GM19351 (cell line): Measurements from ENCODE around the gene BAIAP3.
"Not testable (repeated sequence)": the region's sequence is repeated elsewhere in the genome, so short reads cannot be mapped to it uniquely, and the experiment has no call there.

Experiments
- ATAC-seq: cut with Tn5 transposase; IDR thresholded peaks from one replicate; pipeline ENCODE4 v1.9.1; 2021; ENCODE audit warnings: mild to moderate bottlenecking, moderate library complexity; ENCODE audit not compliant: unreplicated experiment

The BAIAP3 gene

DNA sequence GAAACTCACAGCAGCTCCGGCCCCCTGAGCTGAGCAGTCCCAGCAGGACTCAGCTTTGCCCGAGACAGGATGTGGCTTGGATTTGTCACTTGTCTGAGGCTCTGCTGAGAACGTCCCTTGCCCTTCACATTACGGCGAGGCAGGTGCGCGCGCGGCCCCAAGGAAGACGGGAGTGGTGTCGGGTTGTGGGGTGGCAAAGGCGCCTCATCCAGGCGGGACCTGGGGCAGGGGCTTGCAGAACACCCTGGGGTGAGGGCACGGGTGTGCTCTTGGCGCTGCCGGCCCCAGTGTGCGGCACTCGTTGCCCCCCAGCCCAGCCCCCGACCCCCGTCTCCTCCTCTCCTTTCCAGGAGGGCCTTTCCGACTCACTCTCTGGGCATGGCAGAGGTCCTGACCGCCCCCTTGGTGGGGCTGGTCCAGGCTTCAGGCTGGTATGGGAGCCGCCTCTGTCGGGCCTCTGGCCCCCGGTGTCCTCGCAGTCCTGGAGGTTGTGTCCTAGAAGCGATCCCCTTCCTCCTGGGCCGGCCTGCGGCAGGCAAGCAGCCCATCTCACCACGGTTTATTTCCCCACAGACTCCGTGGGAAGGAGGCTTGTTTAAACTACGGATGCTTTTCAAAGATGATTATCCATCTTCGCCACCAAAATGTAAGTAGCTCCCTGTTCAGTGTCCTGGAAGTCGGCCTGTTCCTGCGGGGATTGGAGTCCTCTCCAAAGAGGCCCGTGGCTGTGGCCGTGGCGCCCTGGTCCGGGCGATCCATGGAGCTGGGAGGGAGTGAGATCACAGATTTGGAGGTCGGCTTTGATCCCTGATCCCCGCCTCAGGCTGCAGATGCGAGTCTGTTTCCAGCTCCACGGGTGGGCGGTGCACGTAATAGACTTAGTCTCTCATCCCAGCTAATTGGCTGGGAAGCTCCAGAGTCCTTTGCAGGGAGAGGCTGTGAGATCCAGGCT is 18.1 kb upstream of the BAIAP3 start:
- no peak for ATAC-seq

DNA sequence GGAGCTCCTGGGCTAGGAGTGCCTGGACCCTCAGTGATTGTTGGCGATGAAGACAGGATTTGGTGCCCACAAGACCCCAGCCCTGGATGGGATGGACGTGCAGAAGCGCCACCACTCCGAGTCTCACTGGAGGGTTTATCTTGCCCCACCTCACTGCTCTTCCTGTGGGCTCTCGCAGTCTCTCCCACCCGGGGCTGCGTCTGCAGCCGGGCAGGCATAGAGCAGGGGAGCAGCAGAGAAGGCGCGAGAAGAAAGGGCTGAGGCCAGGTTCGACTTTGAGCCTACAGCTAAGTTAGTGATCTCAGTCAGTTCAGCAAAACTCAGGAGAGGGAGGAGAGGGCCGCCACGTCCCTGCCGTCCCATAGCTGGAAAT is 17.4 kb upstream of the BAIAP3 start:
- ATAC-seq: no peak

DNA sequence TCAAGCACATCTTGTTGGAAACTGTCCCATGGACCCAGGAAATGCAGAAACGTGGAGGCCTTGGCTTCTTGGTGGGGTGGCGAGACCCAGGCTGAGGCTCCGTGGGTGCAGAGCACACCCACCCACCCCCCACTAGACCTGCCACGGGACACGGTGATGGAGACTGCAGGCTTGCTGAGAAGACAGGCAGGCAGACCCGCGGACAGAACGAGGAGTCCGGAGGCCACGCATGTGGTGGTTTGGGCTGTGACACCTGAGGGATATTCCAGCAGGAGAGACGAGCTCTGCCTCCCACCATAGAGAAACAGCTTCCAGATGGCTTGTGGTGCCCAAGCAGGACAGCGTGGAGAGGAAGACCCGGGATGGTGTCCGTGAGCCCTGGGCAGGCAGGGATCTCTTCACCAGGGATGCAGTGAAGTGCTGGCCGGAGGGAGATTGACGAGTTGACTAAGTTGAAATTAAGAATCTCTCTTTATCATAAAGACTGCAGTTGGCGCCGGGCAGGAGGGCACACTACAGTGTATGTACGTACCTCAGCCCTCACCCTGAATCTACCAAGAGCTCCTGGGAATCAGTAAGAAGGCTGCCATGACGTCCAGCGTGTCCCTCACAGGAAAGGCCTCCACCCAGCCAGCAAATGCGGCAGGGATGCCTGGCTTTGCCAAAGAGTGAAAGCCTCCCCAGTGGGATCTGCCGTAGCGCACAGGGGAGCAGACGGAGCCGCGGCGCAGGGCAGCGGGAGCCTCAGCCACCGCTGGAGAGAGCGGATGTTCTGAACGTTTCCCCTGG is 15.8 kb upstream of the BAIAP3 start:
- ATAC-seq: no peak

DNA sequence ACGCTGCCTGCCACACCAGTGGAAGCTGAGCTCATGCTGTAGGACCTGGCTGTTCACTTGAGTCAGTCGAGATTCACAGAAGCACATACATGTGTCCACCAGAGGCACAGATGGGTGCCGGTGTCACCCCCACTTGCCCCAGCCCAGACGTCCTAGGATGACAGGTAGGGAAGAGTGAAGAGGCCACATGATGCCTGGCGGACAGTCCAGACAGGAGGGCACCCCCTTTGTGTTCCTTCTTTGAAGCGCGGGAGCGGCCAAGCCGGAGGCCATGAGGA is 15.2 kb upstream of the BAIAP3 start:
- ATAC-seq: no peak

DNA sequence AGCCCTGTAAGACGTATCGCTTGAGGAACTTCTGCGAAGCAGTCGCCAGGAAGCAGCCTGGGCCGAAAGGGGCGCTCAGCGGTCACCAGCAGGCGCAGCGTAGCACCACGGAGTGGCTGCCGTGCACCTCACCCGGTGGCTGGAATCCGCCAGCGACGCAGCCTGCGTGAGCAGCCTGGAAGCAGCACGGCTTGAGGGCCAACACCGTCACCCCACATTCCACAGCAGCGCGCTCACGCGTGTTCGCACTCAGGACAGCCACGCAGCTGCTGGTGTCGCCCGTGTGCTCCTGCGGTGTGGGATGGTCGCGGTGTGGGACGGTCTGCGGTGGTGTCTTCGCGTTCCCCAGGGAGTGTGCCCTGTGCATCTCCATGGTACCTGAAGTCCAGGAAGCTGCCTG is 14.4 kb upstream of the BAIAP3 start:
- no peak for ATAC-seq

DNA sequence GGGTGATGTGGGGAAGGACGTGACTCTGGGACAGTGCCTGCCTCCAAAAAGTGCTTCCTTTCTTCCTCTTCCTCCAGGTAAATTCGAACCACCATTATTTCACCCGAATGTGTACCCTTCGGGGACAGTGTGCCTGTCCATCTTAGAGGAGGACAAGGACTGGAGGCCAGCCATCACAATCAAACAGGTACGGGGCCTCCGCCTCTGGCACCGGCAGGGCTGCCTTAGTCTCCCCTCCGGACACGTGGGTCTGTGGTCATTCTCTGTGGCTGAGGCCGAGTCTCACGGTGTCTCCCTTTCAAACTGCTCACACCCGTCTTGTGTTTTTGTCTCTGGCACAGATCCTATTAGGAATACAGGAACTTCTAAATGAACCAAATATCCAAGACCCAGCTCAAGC is 13.3 kb upstream of the BAIAP3 start:
- no peak for ATAC-seq

DNA sequence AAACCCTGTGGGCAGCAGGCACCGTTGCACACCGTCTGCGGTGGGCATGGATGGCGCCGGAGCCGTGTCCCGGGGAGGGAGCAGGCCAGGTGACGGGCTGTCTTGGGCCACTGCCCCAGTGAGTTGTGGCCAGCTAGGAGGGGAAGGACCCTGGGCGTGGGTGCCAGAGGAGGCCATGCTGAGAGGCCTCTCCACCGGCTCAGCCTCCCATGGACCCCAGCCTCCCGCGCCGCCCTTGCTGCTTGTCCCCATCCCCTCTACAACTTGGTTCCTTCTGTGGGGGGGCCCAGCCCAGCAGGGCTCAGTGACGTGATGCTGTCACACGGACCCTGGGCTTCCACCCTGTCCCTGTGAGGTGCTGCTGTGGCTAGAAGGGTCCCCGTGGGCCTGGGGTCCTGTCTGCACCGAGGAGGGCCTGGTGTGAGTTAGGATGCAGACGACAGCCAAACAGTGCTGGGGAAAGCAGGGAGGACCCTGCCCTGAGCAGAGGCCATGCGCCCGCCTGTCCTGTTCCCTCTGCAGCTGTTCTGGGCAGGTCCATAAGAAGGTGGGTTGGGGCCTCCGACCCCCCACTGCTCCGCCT is 12.7 kb upstream of the BAIAP3 start:
- ATAC-seq: no peak

DNA sequence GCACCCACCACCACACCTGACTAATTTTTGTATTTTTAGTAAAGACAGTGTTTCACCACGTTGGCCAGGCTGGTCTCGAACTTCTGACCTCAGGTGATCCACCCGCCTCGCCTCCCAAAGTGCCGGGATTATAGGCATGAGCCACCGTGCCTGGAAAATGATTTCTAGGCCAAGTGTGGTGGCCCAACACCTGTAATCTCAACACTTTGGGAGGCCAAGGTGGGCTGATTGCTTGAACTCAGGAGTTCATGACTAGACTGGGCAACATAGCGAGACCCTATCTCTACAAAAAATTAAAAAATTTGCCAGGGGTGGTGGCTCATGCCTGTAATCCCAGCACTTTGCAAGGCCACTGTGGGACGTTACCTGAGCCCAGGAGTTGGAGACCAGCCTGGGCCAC is 11.0 kb upstream of the BAIAP3 start:
- no peak for ATAC-seq

DNA sequence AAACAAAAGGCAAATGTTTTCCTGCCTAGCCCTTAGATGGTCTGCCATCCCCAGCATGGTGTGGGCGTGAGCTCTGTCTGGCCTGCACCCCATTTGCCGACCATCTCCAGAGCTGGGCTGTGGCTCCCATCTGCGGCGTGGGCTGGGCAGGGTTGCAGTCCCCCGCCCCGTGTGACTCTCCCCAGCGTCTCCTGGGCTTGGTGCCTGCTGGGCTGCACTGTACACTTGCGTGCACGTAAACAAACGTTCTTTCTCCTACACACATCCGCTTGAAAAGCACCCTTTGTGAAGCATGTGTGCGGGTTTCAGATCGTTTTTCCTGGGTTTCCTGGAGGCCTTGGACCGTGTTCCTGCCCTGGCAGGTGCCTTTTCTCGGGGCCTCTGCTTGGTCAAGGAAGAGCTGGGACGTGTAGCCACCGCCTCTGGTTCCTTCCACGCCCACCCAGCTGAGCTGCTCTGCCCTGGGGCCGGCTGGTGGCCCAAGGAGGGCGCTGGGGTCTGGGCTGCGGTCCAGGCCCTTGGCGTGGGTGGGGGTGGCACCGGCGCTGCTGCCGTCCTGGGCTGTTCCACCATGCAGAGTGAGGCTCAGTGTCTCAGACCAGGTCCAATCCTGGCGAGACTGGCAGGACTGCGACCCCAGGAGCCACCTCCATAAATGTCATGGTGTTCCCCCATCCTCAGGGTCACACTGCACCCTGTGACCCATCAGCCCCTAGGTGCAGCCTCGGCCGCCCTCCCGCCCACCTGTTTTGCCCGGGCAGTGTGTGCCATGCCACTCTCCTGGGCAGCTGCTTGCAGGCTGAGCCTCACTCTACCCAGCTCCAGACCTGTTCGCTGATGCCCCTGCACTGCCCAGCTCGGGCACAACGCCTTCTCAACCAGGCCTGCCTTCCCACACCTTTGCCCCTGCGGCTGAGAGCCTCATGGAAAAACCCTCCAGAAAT is 9.9 kb upstream of the BAIAP3 start:
- no peak for ATAC-seq

DNA sequence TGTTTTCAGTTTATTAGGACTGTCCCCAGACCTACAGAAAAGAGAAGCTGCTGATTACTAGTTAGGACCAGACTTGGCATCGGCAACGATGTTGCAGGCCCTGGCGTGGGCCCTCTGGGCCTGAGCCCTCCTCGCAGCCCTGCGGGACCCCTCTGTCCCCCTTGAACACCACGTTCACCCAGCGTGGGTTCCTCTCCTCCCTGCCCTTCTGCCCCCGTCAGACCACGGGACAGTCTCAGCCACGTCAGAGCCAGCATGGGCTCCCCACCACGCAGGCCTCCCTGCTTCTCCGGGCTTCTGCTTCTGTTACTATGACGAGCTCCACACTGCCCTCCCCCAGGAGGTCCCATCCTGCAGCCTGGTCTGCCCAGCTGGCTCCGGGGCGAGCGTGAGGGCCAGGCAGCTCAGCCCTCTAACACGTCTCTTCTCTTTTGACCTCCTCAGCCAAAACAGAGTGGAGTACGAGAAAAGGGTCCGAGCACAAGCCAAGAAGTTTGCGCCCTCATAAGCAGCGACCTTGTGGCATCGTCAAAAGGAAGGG is 9.1 kb upstream of the BAIAP3 start:
- ATAC-seq: no peak

DNA sequence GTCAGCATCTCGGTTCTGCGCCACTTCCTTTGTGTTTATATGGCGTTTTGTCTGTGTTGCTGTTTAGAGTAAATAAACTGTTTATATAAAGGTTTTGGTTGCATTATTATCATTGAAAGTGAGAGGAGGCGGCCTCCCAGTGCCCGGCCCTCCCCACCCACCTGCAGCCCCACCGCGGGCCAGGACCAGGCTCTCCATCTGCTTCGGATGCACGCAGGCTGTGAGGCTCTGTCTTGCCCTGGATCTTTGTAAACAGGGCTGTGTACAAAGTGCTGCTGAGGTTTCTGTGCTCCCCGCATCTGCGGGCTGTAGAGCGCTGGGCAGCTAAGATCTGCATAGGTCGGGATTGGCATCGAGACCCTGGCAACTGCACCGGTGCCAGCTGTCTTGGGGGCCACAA is 8.2 kb upstream of the BAIAP3 start:
- no peak for ATAC-seq

DNA sequence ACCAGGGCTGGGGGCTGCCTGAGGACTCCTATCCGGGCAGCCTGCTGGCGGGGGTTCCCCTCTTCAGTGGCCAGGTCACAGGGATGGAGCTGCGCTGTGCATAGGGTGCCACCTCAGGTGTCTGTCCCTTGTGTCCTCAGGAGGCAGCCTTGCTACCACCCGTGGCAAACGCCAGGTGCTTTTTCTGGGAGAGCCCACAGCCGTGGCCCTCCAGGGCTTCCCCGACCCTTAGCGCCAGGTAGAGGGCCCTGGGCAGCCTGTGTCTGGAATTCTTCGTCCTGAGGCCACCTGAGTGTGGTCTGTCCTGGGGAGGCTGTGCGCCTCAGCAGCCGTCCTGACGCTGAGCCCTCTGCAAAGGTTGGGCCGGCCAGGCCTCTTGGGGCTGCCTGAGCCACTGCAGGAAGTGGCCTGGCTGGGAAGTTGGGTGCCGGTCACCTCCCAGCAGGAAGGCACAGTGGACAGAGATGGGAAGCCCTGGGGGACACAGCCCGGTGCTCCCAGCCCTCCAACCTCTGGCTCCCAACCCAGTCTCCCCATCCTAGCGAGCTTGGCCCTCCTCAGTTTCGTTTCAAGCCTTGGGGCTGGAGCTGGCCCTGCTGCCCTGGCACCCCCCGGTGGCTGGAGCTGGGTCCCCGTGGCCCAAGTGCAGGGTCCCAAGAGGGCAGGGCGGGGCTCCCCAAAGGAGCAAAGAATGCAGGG is 7.6 kb upstream of the BAIAP3 start:
- ATAC-seq: no peak

DNA sequence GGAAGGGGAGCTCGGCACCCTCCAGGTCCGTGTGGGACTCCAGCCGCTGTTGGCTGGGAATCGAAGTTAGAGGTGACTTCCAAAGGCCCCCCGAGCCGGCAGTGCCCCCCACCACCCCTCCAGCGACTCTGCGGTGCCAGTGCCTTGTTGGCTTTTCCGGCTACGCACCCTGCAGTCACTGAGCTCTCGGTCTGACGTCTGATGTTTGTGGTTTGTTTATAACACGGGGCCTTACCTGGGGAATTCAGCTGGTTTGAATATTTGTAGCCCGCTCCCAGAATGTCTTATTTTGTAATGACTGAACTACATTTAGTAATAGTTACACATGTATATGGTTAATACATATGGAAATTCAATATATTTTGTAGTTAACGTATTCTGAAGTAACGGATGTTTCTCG is 7.1 kb upstream of the BAIAP3 start:
- no peak for ATAC-seq

DNA sequence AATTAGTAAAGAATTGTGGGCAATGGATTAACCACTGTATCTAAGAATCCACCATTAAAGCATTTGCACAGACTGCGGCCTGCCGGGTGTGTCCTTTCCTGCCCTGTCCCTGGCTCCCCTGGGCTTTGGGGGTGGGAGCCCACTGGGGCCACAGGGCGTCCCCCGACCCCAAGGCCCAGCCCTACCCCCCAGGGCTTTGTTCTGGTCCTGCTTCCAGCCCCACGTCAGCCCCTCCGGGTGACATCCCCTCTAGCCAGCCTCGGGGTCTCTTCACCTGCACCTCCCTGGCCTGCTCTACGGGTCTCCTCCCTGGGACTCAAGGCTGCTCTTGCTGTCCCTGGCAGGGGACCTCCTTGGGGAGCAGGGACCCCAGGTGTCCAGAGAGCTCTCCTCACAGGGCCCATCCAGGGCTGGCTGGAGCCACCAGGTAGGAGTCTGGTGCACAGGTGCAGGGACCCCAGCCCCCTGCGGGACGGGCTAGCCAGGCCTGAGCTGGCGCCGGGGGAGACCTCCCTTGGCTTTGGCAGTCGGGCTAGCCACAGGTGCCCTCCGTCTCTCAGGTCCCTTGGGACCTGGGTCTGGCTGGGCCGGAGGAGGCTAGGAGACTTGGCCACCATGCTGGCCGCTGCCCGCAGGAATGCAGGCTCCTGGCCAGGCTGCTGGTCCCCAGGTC is 6.4 kb upstream of the BAIAP3 start:
- no peak for ATAC-seq

DNA sequence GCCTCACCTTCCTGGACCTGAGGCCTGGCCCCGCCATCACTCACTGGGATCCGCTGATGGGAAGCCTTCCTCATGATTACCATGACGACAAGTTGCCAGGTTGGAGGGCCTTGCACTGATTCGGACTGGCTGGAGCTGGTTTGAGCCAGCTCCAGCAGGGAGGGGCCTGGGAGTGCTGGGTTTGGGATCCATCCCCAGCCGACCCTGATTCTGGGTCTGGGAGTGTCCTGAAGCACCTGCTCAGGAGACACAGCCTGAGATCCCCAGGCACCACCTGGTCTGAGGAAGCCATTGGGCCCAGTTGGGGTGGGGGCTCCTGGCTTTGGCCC is 5.9 kb upstream of the BAIAP3 start:
- no peak for ATAC-seq

DNA sequence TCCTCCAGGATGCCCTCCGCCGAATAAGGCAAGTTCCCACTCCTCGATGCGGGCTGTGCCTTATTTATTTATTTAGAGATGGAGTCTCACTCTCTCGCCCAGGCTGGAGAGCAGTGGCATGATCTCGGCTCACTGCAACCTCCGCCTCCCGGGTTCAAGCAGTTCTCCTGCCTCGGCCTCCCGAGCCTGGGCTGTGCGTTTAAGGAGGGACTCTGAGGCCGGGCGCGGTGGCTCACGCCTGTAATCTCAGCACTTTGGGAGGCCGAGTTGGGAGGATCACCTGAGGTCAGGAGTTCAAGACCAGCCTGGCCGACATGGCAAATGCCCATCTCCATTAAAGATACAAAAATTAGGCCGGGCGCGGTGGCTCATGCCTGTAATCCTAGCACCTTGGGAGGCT is 5.3 kb upstream of the BAIAP3 start:
- not testable (repeated sequence) for ATAC-seq

DNA sequence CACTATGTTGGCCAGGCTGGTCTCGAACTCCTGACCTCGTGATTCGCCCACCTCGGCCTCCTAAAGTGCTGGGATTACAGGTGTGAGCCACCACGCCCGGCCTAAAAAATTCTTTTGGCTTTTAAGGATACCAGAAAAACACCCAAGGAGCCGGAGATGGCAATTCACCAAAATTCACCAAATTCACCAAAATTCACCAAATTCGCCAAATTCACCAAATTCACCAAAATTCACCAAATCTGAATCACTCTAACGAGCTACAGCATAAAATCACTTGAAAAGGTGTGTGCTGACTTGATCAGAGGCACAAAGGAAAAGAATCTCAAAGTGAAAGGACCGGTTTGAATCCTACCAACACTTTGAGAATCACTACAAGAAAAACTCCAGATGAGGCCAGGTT is 4.5 kb upstream of the BAIAP3 start:
- ATAC-seq: not testable (repeated sequence)

DNA sequence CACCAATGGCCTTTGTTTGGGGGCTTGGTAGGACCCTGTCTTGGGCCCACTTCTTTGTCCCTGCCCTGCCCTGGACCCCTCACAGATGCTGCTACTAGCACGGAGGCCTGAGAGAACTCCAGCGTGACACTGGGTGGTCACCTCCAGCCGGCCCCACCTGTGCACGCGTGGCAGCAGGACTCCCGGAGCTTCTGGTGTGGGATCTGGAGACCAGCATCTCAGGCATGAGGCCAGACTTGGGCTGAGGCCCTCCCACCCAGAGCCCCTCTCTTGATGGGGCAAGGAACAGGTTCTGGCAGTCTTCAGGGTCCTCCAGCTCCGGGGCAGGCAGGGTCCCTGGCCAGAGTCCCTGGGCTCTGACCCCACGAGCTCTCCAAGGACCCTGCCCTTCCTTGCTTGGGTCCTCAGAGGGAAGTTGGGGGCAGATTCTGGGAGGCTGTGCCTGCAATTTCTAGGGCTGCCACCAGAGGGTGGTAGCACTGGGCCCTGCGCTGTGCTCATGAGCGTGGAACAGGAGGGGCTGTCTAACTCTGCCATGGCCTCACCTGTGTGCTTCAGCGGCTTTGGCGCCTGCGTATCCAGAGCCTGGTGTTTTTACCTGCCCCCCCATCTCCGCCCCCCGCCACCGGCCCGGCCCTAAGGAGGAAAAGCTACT is 3.1 kb upstream of the BAIAP3 start:
- no peak for ATAC-seq
